NCI-H2081 (cell line): ENCODE measurements around the gene SLC8A1.

ENCODE experiments used
- DNase-seq, 2 experiments: peaks; one replicate each; lab custom pipeline; 2025; lab: John Stamatoyannopoulos, UW

The SLC8A1 gene

DNA sequence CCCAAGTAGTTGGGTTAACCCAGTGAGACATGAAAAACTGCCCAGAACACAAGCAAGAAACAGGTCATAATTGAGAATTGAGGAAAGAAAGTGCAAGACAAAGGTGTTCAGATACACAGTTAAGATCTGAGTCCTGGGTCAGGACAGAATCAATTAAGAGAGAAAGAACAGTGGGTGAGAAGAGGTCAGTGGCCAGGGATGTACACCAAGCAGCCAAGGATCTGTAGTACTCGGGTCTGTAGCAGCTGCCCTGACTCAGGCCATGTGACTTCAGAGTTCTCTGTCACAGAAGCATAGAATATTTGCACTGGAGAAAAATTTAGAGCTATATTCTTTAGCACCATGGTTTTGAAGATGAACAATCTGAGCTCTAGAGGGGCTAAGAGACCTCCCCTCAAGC, 141.6 kb downstream of the SLC8A1 start:
- no peak for DNase-seq

DNA sequence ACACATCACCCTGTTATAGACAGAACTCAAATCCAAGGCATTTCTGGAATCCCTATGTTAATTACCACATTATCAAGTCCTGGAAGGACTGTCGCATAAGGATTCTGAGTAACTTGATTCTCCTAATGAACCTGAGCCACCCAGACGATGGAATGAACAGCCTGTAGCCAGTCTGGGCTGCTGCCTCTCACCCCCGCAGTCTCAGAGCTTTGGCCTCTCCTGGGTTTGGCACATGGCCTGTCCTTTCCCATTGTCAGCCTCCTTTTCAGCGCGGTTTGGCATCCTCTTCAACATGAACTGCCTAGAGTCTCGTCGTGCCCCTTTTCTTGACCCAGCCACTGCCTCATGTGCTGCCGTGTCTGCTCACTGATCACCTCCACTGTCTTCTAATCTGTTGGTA, 147.6 kb downstream of the SLC8A1 start:
- DNase-seq: no peak

DNA sequence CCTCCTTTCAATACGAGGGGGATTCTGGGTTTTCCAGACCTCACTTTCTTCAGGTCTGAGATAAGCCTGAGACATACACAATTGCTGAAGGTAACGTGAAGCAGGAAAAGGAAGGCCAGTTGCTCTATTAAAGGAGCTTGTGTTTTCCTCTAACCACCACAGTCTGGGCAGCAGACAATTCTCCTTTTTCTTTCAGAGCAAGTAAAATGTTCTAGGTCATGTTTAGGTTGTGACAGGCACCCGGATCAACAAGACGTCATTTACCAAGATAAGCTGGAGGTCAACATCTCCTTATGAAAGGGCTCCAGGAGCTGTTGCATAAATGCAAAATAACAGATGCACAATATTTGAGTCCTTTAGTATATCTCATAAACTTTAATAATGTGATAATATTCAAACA, 148.1 kb downstream of the SLC8A1 start:
- DNase-seq: no peak

DNA sequence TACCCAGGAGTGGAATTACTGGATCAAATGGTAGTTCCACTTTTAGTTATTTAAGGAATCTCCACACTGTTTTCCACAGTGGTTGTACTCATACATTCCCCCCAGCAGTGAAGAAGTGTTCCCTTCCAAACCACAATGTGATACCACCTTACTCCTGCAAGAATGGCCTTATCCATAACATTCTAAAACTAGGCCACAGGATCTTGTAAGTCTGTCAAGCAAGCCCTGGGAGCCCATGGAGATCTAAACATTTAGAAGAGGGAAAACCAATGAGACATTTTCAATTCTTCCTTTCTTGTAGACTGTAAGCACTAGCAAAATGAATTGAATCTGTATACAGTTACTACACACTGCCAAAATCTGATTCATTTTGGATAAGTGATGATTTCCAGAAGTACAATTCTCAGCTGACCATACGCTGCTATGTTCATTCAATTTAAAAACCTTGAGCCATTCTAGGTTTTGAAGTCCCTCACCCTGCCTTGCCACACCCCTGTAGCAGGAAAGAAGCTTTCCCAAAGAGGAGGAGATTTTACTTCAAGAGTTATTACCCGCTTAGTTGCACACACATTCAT, 149.1 kb downstream of the SLC8A1 start:
- DNase-seq: no peak

DNA sequence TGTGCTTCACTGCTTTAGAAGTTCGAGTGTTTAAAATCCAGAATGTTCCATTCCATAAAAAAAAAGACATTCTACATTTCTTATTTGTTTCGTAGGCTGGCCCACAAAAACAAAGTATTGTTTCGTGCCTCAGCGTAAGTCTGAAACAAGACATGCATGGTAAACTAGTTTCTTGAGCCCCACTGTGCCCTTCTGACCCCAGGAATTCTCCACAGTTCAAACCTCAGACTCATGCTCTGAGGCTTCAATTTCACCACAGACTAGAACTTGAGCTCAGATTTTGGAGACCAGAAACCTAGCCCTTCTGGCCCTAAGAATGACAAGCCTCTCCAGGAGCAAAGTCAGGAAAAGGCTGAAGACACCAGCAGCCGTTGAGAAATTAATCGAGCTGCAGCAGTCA, 151.5 kb downstream of the SLC8A1 start:
- DNase-seq: no peak

DNA sequence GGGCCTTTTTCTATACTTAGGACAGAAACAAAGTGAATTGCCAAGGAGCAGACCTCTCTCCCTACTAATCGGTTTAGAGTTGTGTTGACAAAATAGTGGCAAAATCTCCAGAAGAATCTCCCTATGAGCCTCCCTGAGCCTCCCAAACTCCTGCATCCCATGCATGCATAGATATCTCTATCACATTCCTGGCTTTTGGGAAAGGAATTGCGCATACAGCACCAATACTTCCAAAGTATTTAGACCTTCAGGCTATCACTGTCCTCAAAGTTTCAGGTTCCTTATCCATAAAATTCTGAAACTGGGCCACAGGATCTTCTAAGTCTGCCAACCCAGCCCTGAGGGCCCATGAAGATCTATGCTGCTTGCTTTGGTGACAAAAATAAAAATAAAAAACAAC, 152.1 kb downstream of the SLC8A1 start:
- DNase-seq: no peak

DNA sequence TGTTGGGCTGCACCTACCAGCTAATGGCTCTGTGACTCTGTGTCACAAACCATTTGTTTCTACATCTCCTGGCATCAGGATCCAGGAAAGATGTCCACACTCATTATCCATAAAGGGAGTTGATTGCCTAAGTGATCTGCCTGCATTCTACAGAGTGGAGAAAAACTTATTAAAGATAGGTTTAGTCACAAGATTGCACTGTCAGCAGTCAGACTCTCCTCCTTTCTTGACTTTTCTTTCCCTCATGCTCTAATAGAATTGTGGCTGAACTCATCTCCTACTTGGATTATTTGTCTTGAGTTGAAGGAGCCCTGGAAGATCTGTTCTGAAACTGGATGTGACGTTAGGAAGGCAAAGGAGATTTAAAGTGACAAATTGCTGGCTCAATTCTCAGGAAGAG, 152.7 kb downstream of the SLC8A1 start:
- no peak for DNase-seq

DNA sequence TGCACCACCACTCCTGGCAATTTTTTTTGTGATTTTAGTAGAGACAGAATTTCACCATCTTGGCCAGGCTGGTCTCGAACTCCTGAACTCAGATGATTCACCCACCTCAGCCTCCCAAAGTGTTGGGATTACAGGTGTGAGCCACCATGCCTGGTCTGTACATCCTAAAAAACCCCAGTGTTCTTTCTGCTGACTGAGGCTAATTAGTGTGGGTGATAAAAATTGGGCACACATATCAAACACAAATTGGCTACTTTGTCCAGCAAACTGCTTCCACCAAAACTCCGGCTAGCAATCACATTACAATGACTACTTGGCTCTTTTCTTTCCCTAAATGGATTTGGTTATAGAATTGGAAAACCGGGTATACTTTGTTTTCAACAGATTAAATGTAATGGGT, 153.9 kb downstream of the SLC8A1 start:
- no peak for DNase-seq

DNA sequence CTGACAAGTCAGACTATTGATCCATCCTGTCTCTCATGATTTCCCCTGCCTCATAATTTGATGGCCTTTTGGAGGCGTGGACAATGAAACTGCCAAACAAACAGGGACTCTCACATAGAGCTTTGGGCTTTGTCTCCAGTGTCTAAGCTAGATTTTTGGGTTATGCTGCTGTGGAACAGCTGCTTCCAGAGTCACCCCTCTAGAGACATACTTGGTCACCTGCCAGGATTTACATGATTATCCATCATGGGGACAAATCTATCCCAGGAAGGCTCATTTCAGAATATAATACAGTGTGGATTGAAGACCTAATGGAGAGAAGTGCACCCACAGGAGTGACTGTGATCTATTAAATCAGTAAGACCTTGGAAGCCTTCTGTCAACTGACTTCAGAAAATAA, 159.6 kb downstream of the SLC8A1 start:
- no peak for DNase-seq

DNA sequence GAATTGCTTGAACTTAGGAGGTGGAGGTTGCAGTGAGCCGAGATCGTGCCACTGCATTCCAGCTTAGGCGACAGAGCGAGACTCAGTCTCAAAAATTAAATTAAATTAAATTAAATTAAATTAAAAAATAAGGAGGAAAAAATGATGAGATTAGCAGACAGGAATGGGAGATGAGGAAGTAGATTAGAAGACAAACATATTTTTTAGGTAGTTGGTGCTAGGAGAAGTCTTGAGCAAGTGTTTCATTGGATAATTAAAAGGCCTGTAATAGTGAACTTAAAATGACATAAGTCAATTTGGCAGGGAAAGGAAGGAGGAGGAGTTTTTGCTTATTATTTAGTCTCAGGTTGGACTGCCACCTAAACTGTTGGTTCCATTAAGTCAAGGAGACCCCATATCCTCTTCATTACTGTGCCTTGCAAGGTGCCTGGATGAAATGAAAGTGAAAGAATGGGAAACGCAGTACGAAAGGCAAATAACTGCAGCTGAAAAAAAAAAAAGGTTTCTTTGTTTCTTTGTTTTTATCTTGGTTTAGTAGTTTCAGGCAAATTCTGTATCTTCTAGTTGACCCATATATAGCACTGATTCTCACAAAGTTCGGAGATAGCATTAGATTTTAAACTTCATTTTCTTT, 162.0 kb downstream of the SLC8A1 start:
- DNase-seq: no peak

DNA sequence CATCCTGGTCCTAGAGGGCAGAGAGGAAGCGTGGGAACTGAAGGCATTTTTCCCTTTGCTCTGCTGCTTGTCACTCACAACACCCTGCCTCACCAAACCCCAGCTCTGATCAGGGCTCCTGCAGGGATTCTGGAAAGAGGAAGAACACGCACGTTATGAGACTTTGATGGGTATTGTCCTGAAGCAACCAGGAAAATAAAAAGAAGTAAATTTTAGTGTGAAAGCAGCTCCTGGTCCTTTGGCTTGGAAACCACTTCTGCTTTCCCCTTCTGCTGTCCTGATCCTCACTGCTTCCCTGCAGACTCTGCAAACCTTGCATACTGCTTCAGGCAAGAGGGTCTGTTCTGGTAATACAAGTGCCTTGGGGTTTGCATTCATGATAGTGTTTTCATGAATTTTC, 164.1 kb downstream of the SLC8A1 start:
- DNase-seq: no peak

DNA sequence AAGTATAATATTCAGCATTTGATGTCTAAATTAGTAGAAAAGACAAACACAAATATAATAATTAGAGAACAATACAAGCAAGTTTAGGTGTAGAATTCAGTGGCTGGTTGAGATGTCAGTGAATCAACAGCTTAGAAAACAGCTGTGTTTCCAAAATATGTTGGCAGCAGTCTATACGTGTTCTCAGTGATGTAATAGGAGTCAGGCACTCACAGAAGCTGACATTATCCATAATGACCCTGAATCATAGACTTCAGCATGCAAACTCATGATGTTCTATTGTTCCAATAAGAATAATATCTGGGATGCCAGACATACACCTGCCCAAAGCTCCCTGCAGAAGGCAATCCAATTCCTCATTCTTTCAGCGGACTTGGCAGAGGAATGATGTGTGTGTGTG, 164.7 kb downstream of the SLC8A1 start:
- peak; percentile 55 to 79 for DNase-seq

DNA sequence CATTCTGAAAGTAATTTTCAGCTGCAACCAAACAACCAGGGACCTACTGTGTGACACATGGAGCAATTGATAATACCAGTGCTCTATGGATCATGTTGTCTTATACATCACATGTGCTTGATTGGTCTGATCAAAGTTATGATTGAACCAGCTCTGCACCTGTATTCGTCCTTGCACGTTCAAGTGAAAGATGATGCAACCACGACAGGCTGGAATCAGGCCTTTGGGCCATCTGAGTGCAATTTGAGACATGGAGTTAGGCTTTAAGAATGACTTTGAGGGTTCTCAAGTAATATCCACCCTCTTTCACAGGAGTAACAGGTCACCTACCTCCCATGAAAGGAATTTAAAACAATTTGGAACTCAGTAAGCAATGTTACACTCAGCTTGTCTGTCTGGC, 165.2 kb downstream of the SLC8A1 start:
- DNase-seq: no peak

DNA sequence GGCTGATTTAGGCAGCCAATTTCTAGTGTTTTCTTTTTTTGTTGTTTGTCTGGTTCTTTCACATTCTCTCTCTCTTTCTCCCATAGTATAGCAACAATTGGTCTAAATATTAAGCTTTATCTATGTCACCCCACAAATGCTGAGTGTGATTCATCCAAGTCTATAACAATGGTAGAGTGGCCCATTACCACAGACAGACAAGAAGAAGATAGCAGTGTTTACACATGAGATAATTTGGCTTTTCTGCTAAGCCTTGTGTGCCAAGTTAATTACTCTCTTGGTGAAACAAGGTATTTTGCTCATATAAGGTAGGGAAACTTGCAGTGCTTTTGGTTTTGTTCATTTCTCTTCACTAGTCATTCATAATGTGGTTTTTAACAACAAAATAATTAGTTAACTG, 166.5 kb downstream of the SLC8A1 start:
- DNase-seq: no peak

DNA sequence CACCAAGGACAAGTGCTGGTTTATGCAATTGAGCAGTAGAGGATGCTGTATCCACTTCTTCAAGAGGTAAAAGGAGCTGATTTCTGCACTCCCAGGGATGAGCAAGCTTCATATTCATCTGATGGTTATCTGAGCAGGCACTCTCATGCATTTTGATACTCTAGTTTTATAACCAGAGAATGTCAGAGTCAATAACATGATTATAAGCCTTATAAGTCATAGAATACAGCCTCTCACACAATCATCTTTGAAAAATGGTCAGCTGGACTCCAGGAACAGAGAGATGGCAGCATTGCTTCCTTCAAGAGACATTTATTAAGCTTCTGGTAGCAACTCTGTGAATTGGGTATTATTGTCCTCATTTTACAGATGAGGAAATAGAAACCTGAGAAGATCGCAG, 167.1 kb downstream of the SLC8A1 start:
- no peak for DNase-seq

DNA sequence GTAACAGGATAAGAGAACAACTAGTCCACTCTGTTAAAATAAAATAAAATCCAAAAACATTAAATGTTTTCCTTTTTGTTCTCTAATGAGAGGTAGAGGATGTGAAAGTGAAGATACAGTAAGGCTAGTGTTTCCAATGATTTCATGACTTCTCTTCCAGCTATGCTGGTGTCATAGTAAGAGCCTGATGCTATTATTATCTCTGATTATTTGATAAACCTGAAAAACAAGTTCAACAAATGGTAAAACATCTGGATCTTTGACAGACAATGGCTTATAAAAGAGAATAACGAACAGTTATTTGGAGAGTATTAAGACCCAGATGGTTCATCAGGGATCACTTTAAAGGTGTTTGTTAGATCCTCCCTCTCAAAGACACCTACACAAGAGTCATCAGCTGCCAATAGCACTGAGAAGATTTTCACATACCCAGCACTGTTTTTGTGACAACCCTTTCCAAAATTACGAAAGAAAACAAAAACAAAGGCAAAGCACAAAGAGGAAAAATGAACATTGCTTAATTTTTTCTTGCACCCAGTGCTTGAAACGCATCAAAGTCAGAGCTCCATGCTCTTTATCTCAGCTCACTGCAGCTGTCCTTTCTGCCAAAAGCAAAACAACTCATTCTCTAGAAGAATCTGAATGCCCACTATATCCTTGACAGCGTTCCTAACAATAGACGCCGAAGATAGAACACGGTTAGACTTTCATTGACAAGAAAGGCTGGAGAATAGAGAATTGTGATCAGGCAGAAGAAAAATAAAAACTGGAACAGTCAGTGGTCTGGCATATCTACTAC, 168.6 kb downstream of the SLC8A1 start:
- no peak for DNase-seq

DNA sequence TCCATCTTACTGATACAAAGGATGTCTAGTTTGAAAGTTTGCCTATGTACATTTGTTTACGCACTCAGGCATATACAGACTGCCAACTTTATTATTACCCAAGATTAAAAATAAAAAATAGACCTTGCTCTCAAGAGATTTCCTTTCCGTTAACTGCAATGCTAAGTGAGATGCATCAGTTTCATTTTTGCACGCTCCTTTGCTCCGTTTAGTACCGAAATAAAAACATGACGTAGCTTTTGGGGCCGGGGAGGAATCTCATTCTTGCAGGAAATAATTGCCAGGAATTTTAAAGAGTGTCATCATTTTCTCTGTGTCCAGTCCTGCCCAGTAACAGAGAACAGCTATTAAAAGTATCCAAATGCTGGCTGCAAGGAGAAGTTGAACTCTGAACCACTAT, 169.5 kb downstream of the SLC8A1 start:
- DNase-seq: no peak

DNA sequence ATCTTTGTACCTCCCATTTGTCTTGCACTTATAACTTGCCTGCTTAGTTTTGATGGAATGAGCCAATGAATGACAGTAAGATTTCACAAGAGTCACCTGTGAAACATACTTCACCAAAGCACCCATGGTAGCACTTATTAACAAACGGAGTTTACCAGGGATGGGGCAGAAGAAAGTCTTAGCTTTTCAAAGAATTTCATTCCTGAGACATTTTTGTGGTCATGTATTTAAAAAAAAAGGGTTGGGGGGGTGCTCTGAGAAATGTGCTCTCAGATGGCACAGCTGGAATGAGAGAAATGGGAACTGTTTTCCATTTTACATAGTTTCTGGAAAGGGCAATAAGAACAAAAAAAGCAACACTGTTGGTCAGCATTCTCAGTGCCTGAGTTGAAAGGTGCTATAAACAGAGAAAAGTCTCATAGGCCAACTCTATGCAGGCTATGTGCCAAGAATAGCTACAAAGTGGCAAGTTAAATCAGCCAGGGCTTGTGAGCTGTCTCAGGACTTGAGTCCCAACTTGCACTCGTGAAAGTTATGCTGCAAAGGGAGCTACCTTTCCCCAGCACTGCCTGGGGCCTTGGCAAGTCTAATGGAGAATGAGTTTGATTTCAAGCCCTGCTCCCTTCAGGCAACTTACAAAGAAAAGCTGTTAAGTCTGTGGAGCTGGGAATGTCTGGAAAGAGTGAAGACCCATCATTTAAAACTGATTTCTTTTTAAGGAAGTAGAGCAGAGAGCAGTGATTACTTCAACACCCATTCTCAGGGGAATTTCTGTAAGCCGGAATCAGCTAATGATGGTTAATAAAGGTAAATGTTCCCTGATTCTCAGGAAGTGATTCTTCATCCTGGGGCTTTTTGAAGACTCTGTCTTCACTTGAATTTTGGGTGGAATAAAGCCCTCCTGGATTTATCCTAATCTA, 170.6 kb downstream of the SLC8A1 start:
- no peak for DNase-seq

DNA sequence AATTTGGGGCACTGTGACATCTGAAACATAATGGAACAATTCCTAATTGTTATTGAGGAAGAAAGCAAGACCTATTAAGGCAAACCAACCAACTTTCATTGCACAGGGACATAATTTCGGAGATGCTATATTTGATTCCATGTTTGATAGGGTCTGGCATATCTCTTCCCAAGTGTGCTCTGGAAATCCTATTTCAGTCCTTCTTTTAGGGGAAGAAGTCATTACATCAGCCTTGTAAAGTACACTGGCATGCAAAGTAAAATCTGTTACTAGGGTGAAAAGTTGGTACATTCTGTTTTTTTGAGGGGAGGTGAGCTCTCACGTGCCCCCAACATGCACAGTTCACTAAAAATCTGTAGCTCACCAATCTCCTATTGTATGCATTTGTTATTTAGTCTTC, 172.4 kb downstream of the SLC8A1 start:
- no peak for DNase-seq

DNA sequence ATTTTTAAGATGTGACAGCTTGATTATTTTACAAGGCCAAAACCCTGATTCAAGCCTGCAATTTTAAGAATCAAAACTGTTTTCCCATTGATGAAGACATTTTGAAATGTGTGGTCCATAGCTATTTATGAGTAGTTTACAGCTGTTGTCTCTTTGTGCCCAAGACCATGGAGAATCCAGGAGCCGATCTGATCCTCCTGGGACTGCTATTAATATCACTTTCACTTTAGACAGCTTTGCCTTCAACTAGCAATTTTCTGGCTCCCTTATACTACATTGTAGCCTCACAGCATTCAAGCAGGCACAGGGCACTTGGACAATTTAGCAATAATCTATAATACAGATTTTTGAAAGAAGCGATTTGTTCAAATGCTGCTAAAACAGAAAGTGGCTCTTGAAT, 172.9 kb downstream of the SLC8A1 start:
- no peak for DNase-seq

DNA sequence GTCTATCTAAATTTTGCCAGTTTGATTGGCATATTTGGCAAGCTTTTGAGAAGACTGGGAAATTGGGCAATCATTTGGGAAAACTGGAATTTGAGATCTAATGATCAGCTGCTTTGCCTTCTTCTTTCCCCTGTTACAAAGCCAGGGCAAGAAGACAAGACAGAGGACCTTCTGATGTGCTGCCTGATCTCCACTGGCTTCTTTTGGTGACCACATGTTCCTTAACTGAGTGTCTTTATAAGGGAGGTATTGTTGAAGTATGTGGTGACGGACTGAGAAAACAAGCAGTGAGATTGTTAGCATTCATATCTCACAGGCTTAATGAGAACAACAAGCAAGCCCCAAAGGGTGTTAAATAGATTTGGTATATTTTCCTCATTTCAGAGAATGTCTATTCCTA, 175.8 kb downstream of the SLC8A1 start:
- no peak for DNase-seq

DNA sequence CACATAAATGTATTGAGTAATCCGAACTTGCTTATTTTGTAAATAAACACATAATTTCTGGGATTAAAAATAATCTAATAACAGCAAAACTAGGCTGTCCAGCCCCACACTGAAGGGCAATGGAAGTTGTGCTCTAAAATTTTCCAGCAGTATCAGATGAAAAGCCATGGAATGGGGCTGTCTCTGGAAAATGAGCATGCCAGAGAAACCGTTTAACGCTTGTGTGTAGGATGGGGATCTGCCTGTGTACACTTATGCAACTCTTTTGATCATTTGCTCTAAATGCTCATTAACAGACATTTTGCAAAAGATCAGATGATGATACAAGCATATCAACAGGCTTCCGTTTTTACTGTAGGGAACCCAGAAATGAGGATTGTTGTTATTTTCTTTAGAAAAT, 177.6 kb downstream of the SLC8A1 start:
- no peak for DNase-seq
